SK-N-SH (cell line): ENCODE data around the gene ATXN7L3. TPM values are rescaled to one million over a fixed set of nuclear protein-coding genes. Genes with fewer than 3 reads are reported as not detected.

Experiments used
- CTCF ChIA-PET: fragments of 300-600, 350-600 bp; formaldehyde crosslinking; extraction: SDS; loops from one replicate; lab custom pipeline; 2021; lab: Yijun Ruan, JAX
- POLR2A ChIA-PET: fragments of 350-600 bp; sonication (Branson Sonifier 250); formaldehyde crosslinking; extraction: SDS; loops from one replicate; lab custom pipeline; 2020; ENCODE audit warnings: antibody characterized with exemption, inconsistent platforms; lab: Yijun Ruan, JAX
- DNase-seq: peaks from one replicate; pipeline ENCODE4 v3.0.0; 2012
- H2AFZ ChIP-seq: fragments of 200-600 bp; sonication (generic); 2 replicates; pipeline ENCODE4 v1.8.1; 2016; ENCODE audit warnings: antibody characterized with exemption, mild to moderate bottlenecking, low read depth
- H3F3A ChIP-seq: fragments of 200-600 bp; sonication (generic); replicated peaks from 2 replicates; pipeline ENCODE3; 2016; ENCODE audit warnings: antibody characterized with exemption, mild to moderate bottlenecking; ENCODE audit not compliant: insufficient read depth
- H3K27ac ChIP-seq, 2 experiments: fragments of 200-500 bp in 1 of 2; fragments of 200-600 bp in 1 of 2; sonication (Bioruptor generic) in 1 of 2; sonication (generic), shearing (Covaris generic) in 1 of 2; 2 replicates each; pipeline versions ENCODE4 v1.5.1 to v1.6.1; 2014 to 2016; ENCODE audit warnings: low read depth in 2 of 2, inconsistent platforms in 1 of 2, low read length in 1 of 2, mild to moderate bottlenecking in 1 of 2, mixed read lengths in 1 of 2
- H3K27me3 ChIP-seq: fragments of 200-600 bp; sonication (generic), shearing (Covaris generic); 2 replicates; pipeline ENCODE4 v1.6.1; 2016; ENCODE audit warnings: mixed run types; ENCODE audit not compliant: insufficient read depth
- H3K36me3 ChIP-seq, 2 experiments: fragments of 200-500 bp in 1 of 2; fragments of 200-600 bp in 1 of 2; sonication (Bioruptor generic) in 1 of 2; sonication (generic) in 1 of 2; replicated peaks in 1 of 2; 2 replicates each; pipeline versions ENCODE3 to v1.5.1; 2014 to 2016; ENCODE audit warnings: low read length in 1 of 2, mild to moderate bottlenecking in 1 of 2; ENCODE audit not compliant: insufficient read depth in 2 of 2, control insufficient read depth in 1 of 2
- H3K4me1 ChIP-seq, 2 experiments: fragments of 200-500 bp in 1 of 2; fragments of 200-600 bp in 1 of 2; sonication (Bioruptor generic) in 1 of 2; sonication (generic), shearing (Covaris generic) in 1 of 2; 2 replicates each; pipeline versions ENCODE4 v1.5.1 to v1.6.1; 2014 to 2016; ENCODE audit warnings: low read depth in 1 of 2, low read length in 1 of 2, mixed run types in 1 of 2; ENCODE audit not compliant: insufficient read depth in 2 of 2, control insufficient read depth in 1 of 2
- H3K4me2 ChIP-seq: fragments of 200-600 bp; sonication (generic), shearing (Covaris generic); 2 replicates; pipeline ENCODE4 v1.6.1; 2017; ENCODE audit warnings: mixed run types
- H3K4me3 ChIP-seq, 2 experiments: fragments of 200-500 bp in 1 of 2; fragments of 200-600 bp in 1 of 2; sonication (Bioruptor generic) in 1 of 2; sonication (generic), shearing (Covaris generic) in 1 of 2; 2 replicates each; pipeline versions ENCODE4 v1.5.1 to v1.8.1; 2014 to 2016; ENCODE audit warnings: low read depth in 2 of 2, inconsistent platforms in 1 of 2, low read length in 1 of 2, mild to moderate bottlenecking in 1 of 2, mixed read lengths in 1 of 2, moderate library complexity in 1 of 2
- H3K79me2 ChIP-seq: fragments of 200-600 bp; sonication (generic); 2 replicates; pipeline ENCODE4 v1.8.1; 2017; ENCODE audit warnings: mild to moderate bottlenecking; ENCODE audit not compliant: insufficient read depth
- H3K9ac ChIP-seq: fragments of 200-600 bp; sonication (generic); 2 replicates; pipeline ENCODE4 v1.6.1; 2017; ENCODE audit warnings: mixed run types
- H3K9me2 ChIP-seq: fragments of 200-600 bp; sonication (generic); 2 replicates; pipeline ENCODE4 v1.6.1; 2017; ENCODE audit warnings: mixed run types
- H3K9me3 ChIP-seq: fragments of 200-600 bp; sonication (generic); 2 replicates; pipeline ENCODE4 v1.6.1; 2017; ENCODE audit warnings: mixed run types, mild to moderate bottlenecking, moderate library complexity
- H4K20me1 ChIP-seq: fragments of 200-600 bp; sonication (generic); 2 replicates; pipeline ENCODE4 v1.6.1; 2017; ENCODE audit warnings: mild to moderate bottlenecking, mixed run types; ENCODE audit not compliant: insufficient read depth
- EZH2phosphoT487 ChIP-seq: fragments of 200-600 bp; sonication (generic); IDR thresholded peaks from 2 replicates; pipeline ENCODE4 v1.6.1; 2017; ENCODE audit warnings: low read depth, mixed run types, mild to moderate bottlenecking, antibody characterized with exemption, moderate library complexity, borderline replicate concordance
- FOSL2 ChIP-seq: IDR thresholded peaks from 2 replicates; pipeline ENCODE4 v1.4.0; 2012; ENCODE audit warnings: low read depth, mild to moderate bottlenecking, moderate library complexity, borderline replicate concordance
- MAX ChIP-seq: IDR thresholded peaks from 2 replicates; pipeline ENCODE4 v1.4.0; 2012; ENCODE audit warnings: low read depth
- MEF2A ChIP-seq: IDR thresholded peaks from 2 replicates; pipeline ENCODE4 v1.4.0; 2012; ENCODE audit warnings: low read depth, borderline replicate concordance
- PBX3 ChIP-seq: IDR thresholded peaks from 2 replicates; pipeline ENCODE4; 2012
- RCOR1 ChIP-seq: fragments of 150-350 bp; IDR thresholded peaks from 2 replicates; pipeline ENCODE4 v1.6.1; 2017; ENCODE audit warnings: antibody characterized with exemption, low read length
- RFX5 ChIP-seq: IDR thresholded peaks from 2 replicates; pipeline ENCODE4 v1.6.1; 2012; ENCODE audit warnings: mild to moderate bottlenecking, improper control_type of control experiment, low read length
- RXRA ChIP-seq: IDR thresholded peaks from 2 replicates; pipeline ENCODE4 v1.4.0; 2012; ENCODE audit warnings: low read depth, mild to moderate bottlenecking, borderline replicate concordance
- SMC3 ChIP-seq: IDR thresholded peaks from 2 replicates; pipeline ENCODE4 v1.6.1; 2012; ENCODE audit warnings: low read depth, low read length, improper control_type of control experiment
- TAF1 ChIP-seq: IDR thresholded peaks from 2 replicates; pipeline ENCODE4 v1.6.1; 2012; ENCODE audit warnings: low read depth, mild to moderate bottlenecking, low read length, moderate library complexity, borderline replicate concordance
- TCF12 ChIP-seq: IDR thresholded peaks from 2 replicates; pipeline ENCODE4 v1.4.0; 2012
- USF1 ChIP-seq: IDR thresholded peaks from 2 replicates; pipeline ENCODE4 v1.4.0; 2012; ENCODE audit warnings: low read depth, borderline replicate concordance
- WGBS: methylation state at CpG from one replicate; pipeline ENCODE4 v1.1.6; 2017; ENCODE audit warnings: low lambda C conversion rate; 5-methylcytosine and 5-hydroxymethylcytosine counted together
- polyA plus RNA-seq, 3 experiments: library from polyadenylated mRNA; depleted of rRNA; stranded (reverse); fragments of >200 nt; gene quantifications; 2 replicates each; pipeline ENCODE4 v1.2.3, GENCODE V29; 2012
- TF ChIP-seq, protein P1 (sequence below): fragments of 150-350 bp; IDR thresholded peaks from 2 replicates; pipeline ENCODE4 v1.6.1; 2016; ENCODE audit warnings: mild to moderate bottlenecking, low read depth, low read length

Gene ATXN7L3
- polyA plus RNA-seq, 1 of the 3 experiments (the other 2 are of a cell fraction) = 47.7 TPM

GRCh38 chr17:44236444-44236991 lies 36.8 kb upstream of the ATXN7L3 start:
- ChIA-PET CTCF (interaction anchor here (1.1 kb wide), 1 partner anchor 95 kb away, joined by 3 read pairs; no protein-coding TSS in a partner anchor), POLR2A (no interaction called here)
- H3K9me3 ChIP-seq = no peaks in the 10 kb centered on the region
- H3K36me3 ChIP-seq = no peaks in the 10 kb centered on the region
- TF ChIP-seq RCOR1 (no peak), RFX5 (no peak), EZH2phosphoT487 (no peak), TAF1 (no peak), RXRA (no peak), SMC3 (no peak), MEF2A (no peak), PBX3 (no peak), USF1 (no peak)
- TF ChIP-seq, protein P1, sequence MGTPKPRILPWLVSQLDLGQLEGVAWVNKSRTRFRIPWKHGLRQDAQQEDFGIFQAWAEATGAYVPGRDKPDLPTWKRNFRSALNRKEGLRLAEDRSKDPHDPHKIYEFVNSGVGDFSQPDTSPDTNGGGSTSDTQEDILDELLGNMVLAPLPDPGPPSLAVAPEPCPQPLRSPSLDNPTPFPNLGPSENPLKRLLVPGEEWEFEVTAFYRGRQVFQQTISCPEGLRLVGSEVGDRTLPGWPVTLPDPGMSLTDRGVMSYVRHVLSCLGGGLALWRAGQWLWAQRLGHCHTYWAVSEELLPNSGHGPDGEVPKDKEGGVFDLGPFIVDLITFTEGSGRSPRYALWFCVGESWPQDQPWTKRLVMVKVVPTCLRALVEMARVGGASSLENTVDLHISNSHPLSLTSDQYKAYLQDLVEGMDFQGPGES = no peak
- no peak overlapping the region for H2AFZ ChIP-seq
- H3K4me3 ChIP-seq = no peak overlapping the region
- H3K27ac ChIP-seq = no peak overlapping the region
- H3K9ac ChIP-seq = no peak overlapping the region
- H3K4me2 ChIP-seq = no peak overlapping the region
- no peak for DNase-seq
- H3K79me2 ChIP-seq = no peaks in the 10 kb centered on the region
- H3K27me3 ChIP-seq = no peaks in the 10 kb centered on the region
- H3K9me2 ChIP-seq = no peaks in the 10 kb centered on the region
- 0 out of 4 replicates have a peak, but pooled peaks cover 0 to 3% of the 10 kb centered on the region in 2 experiments for H3K4me1 ChIP-seq
- WGBS = 71% methylated on average over 5 of the region's 5 CpGs
- no peaks in the 10 kb centered on the region for H3F3A ChIP-seq
- H4K20me1 ChIP-seq = no peaks in the 10 kb centered on the region

- no peaks in the 10 kb centered on the region for H3F3A ChIP-seq
- no peaks in the 10 kb centered on the region for H3K9me3 ChIP-seq
- H4K20me1 ChIP-seq = no peaks in the 10 kb centered on the region
- no peak overlapping the region for H3K27ac ChIP-seq
- POLR2A ChIA-PET = no interaction called here
- H3K4me3 ChIP-seq = no peak overlapping the region
- TF ChIP-seq MAX (no peak), TCF12 (peak; percentile 39; the same call in 1 of the 2 replicates), FOSL2 (peak; percentile 27; the same call in 1 of the 2 replicates), PBX3 (0 out of 2 replicates have a peak, but pooled peaks have one; percentile 25)
- TF ChIP-seq, all 33 proteins: peak for 3
- CTCF ChIA-PET = no interaction called here
- no peak overlapping the region for H3K9ac ChIP-seq
- H3K4me2 ChIP-seq = no peak overlapping the region
- no peaks in the 10 kb centered on the region for H3K9me2 ChIP-seq
- 35% methylated on average over 2 of the region's 5 CpGs for whole genome bisulfite sequencing
- H3K4me1 ChIP-seq = 0 out of 4 replicates have a peak, but pooled peaks cover 0 to 3% of the 10 kb centered on the region in 2 experiments
- no peaks in the 10 kb centered on the region for H3K36me3 ChIP-seq
- H2AFZ ChIP-seq = no peak overlapping the region
- H3K27me3 ChIP-seq = no peaks in the 10 kb centered on the region
- no peaks in the 10 kb centered on the region for H3K79me2 ChIP-seq
- no peak for DNase-seq
Observed at GRCh38 chr17:44235583-44235936, 35.9 kb upstream of the ATXN7L3 start.
